Hepatocyte (in vitro differentiated cells): Measurements from ENCODE around the gene KLK15. TPM values are rescaled to one million over a fixed set of nuclear protein-coding genes. Genes with fewer than 3 reads are reported as not detected.
A peak's percentile ranks its signal among the peaks of the same experiment; 100 is the strongest.

Source experiments
- DNase-seq: peaks from one replicate; pipeline ENCODE4 v3.0.0-alpha.2; 2016; ENCODE audit warnings: low spot score
- H2AFZ ChIP-seq: fragments of 200-600 bp; sonication (generic); 2 replicates; pipeline ENCODE4 v1.6.0; 2016; ENCODE audit warnings: antibody characterized with exemption, mild to moderate bottlenecking
- H3K27ac ChIP-seq: fragments of 200-600 bp; sonication (generic); 2 replicates; pipeline ENCODE4 v1.5.1; 2016; ENCODE audit warnings: mild to moderate bottlenecking
- H3K27me3 ChIP-seq: fragments of 200-600 bp; sonication (generic); 2 replicates; pipeline ENCODE4 v1.6.1; 2016
- H3K36me3 ChIP-seq: fragments of 200-600 bp; sonication (generic); replicated peaks from 2 replicates; pipeline ENCODE4 v1.5.1; 2016; ENCODE audit warnings: low read depth; ENCODE audit not compliant: insufficient read depth
- H3K4me1 ChIP-seq: fragments of 200-600 bp; sonication (generic); 2 replicates; pipeline ENCODE4 v1.5.1; 2016; ENCODE audit warnings: mild to moderate bottlenecking, moderate library complexity; ENCODE audit not compliant: insufficient read depth
- H3K4me2 ChIP-seq: fragments of 200-600 bp; sonication (generic); 2 replicates; pipeline ENCODE4 v1.6.0; 2016
- H3K4me3 ChIP-seq: fragments of 200-600 bp; sonication (generic); 2 replicates; pipeline ENCODE4 v1.5.1; 2016; ENCODE audit warnings: mild to moderate bottlenecking
- H3K79me2 ChIP-seq: fragments of 200-600 bp; sonication (generic); 2 replicates; pipeline ENCODE4 v1.6.0; 2017; ENCODE audit warnings: mild to moderate bottlenecking
- H3K9me2 ChIP-seq: fragments of 200-600 bp; sonication (generic); replicated peaks from 2 replicates; pipeline ENCODE4 v1.6.0; 2017; ENCODE audit warnings: mild to moderate bottlenecking; ENCODE audit not compliant: insufficient read depth
- H3K9me3 ChIP-seq: fragments of 200-600 bp; sonication (generic); 2 replicates; pipeline ENCODE4 v1.5.1; 2016; ENCODE audit warnings: low read depth, mild to moderate bottlenecking
- H4K20me1 ChIP-seq: fragments of 200-600 bp; sonication (generic); 2 replicates; pipeline ENCODE4 v1.6.0; 2016; ENCODE audit warnings: mild to moderate bottlenecking; ENCODE audit not compliant: insufficient read depth, poor library complexity, severe bottlenecking
- EZH2 ChIP-seq: fragments of 200-600 bp; sonication (generic); IDR thresholded peaks from 2 replicates; pipeline ENCODE4 v1.6.1; 2016; ENCODE audit warnings: antibody characterized with exemption, mild to moderate bottlenecking, borderline replicate concordance
- EZH2phosphoT487 ChIP-seq: fragments of 200-600 bp; sonication (generic); IDR thresholded peaks from one replicate; pipeline ENCODE4 v1.6.1; 2018; ENCODE audit warnings: antibody characterized with exemption, mild to moderate bottlenecking, low read depth, moderate library complexity; ENCODE audit not compliant: unreplicated experiment, severe bottlenecking
- WGBS: methylation state at CpG from one replicate; pipeline ENCODE4 v1.1.6; 2016; ENCODE audit warnings: low lambda C conversion rate; ENCODE audit errors: missing lambda C conversion rate; 5-methylcytosine and 5-hydroxymethylcytosine counted together
- polyA plus RNA-seq: library from polyadenylated mRNA; unstranded; fragments of >200 nt; fragmentation: Nextera tagmentation; extraction: Ambion mirVana; gene quantifications from 2 replicates; pipeline ENCODE4 v1.2.1, GENCODE V29; 2016
- total RNA-seq: library from RNA; depleted of rRNA; stranded (reverse); fragments of >200 nt; gene quantifications from 2 replicates; pipeline ENCODE4 v1.2.3, GENCODE V29; 2014
- TF ChIP-seq, protein P1 (sequence below): fragments of 200-600 bp; sonication (generic); IDR thresholded peaks from 2 replicates; pipeline ENCODE4 v1.5.1; 2016; ENCODE audit warnings: antibody characterized with exemption, mild to moderate bottlenecking; ENCODE audit not compliant: poor library complexity

KLK15 gene
- total and polyA plus RNA-seq, 2 experiments from 2014 or later, result not detected

DNA sequence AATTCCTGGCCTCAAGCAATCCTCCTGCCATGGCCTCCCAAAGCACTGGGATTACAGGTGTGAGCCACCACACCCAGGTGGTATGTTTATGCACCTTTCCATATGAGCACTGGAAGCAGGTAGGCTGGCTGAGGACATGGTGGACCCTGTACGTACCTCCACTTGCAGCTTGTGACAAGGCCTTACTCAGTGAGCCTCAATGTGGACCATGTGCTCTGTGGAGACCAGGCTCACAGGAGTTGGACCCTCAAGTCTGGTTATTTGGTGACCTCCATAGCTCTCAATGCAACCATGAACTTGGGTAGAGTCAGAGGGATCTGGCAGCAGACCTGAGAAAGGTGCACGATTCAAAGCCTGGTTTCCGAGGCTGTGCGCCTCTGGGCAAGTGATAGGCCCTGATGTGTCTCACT, 37.7 kb downstream of the KLK15 start:
- Histone ChIP-seq H3K36me3 (no peaks in the 10 kb centered on the region), H3K4me2 (no peak overlapping the region), H3K27me3 (no peaks in the 10 kb centered on the region), H4K20me1 (no peaks in the 10 kb centered on the region), H2AFZ (no peak overlapping the region), H3K9me3 (no peaks in the 10 kb centered on the region), H3K9me2 (no peaks in the 10 kb centered on the region), H3K4me3 (no peak overlapping the region), H3K4me1 (no peaks in the 10 kb centered on the region), H3K79me2 (peaks cover 5% of the 10 kb centered on the region), H3K27ac (no peak overlapping the region)
- WGBS, result 93% methylated on average over 4 of the region's 4 CpGs
- no peak for DNase-seq
- TF ChIP-seq, protein P1, sequence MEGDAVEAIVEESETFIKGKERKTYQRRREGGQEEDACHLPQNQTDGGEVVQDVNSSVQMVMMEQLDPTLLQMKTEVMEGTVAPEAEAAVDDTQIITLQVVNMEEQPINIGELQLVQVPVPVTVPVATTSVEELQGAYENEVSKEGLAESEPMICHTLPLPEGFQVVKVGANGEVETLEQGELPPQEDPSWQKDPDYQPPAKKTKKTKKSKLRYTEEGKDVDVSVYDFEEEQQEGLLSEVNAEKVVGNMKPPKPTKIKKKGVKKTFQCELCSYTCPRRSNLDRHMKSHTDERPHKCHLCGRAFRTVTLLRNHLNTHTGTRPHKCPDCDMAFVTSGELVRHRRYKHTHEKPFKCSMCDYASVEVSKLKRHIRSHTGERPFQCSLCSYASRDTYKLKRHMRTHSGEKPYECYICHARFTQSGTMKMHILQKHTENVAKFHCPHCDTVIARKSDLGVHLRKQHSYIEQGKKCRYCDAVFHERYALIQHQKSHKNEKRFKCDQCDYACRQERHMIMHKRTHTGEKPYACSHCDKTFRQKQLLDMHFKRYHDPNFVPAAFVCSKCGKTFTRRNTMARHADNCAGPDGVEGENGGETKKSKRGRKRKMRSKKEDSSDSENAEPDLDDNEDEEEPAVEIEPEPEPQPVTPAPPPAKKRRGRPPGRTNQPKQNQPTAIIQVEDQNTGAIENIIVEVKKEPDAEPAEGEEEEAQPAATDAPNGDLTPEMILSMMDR, result no peak
- TF ChIP-seq EZH2, result no peak
- TF ChIP-seq EZH2phosphoT487, result no peak

- H3K4me2 ChIP-seq, result no peak overlapping the region
- H3K36me3 ChIP-seq, result no peaks in the 10 kb centered on the region
- H3K4me3 ChIP-seq, result no peak overlapping the region
- 62% methylated on average over 18 of the region's 18 CpGs for WGBS
- no peak for DNase-seq
- H3K9me3 ChIP-seq, result no peaks in the 10 kb centered on the region
- H3K9me2 ChIP-seq, result no peaks in the 10 kb centered on the region
- no peak overlapping the region for H3K27ac ChIP-seq
- no peak overlapping the region for H2AFZ ChIP-seq
- H3K4me1 ChIP-seq, result no peaks in the 10 kb centered on the region
- no peak for TF ChIP-seq EZH2phosphoT487
- TF ChIP-seq, protein P1, result no peak
- TF ChIP-seq EZH2, result no peak
- H3K79me2 ChIP-seq, result peaks cover 3% of the 10 kb centered on the region
- H4K20me1 ChIP-seq, result no peaks in the 10 kb centered on the region
- H3K27me3 ChIP-seq, result no peaks in the 10 kb centered on the region
Measured at GRCh38 chr19:50794876-50795663, 38.3 kb downstream of the KLK15 start.

DNA sequence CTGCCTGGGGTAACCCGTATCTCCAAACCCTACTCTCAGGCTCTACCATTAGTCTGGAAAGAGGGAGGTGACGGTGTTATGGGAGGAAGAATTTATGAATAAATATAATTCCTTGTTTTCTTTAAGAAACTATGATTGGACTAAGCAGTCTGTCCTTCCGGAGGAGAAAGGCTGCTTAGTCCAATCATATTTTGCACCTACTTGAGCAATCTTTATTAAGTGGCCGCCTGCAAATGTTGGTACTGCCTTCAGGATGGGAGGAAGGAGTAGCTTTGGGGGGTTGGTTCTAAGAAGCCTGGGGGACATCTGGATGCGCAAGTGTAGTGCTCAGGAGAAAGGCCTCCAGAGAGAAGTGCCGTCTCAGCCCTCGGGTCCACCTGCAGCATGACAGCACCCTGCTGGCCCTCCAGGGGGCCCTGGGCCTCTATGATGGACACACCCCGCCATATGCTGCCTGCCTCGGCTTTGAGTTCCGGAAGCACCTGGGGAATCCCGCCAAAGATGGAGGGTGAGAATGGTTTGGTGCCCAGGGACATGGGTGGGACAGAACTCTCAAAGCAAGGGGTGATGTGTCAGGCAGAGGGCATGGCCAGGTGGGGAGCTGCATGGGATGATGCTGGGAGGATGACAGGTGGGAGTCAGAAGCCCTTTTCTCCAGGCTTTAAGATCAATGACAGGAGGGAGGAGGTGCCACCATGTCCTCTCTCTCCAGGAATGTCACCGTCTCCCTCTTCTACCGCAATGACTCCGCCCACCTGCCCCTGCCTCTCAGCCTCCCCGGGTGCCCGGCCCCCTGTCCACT, 39.1 kb downstream of the KLK15 start:
- no peak overlapping the region for H2AFZ ChIP-seq
- no peaks in the 10 kb centered on the region for H3K27me3 ChIP-seq
- H3K4me1 ChIP-seq, result no peaks in the 10 kb centered on the region
- H3K27ac ChIP-seq, result no peak overlapping the region
- DNase-seq, result peak; percentile 47
- no peak overlapping the region for H3K4me3 ChIP-seq
- TF ChIP-seq EZH2 (no peak), EZH2phosphoT487 (no peak)
- TF ChIP-seq, protein P1, result no peak
- H3K36me3 ChIP-seq, result no peaks in the 10 kb centered on the region
- 47% methylated on average over 14 of the region's 16 CpGs for WGBS
- no peaks in the 10 kb centered on the region for H3K79me2 ChIP-seq
- H3K9me2 ChIP-seq, result no peaks in the 10 kb centered on the region
- H3K9me3 ChIP-seq, result no peaks in the 10 kb centered on the region
- no peaks in the 10 kb centered on the region for H4K20me1 ChIP-seq
- no peak overlapping the region for H3K4me2 ChIP-seq
